GF-D8 (cell line): Measurements from ENCODE around the gene TOM1L2.

Experiments
- DNase-seq: peaks from one replicate; lab custom pipeline; 2025; lab: John Stamatoyannopoulos, UW

The TOM1L2 gene

DNA sequence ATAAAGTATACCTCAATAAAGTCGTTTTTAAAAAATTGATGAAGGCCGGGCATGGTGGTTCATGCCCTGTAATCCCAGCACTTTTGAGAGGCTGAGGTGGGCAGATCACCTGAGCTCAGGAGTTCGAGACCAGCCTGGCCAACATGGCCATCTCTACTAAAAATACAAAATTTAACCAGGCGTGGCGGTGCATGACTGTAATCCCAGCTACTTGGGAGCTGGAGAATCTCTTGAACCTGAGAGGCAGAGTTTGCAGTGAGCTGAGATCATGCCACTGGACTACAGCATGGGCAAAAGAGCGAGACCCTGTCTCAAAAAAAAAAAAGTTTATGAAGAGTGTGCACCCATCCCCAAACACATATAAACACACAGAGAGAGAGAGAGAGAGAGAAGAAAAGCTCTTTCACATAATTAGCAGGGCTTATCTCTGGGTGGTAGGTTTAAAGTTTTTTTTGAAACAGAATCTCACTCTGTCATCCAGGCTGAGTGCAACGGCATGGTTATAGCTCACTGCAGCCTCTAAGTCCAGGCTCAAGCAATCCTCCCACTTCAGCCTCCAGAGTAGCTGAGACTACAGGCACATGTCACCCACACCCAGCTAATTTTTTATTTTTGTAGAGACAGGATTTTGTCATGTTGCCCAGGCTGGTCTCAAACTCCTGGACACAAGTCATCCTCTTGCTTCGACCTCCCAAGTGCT lies 138.4 kb downstream of the TOM1L2 start:
- no peak for DNase-seq

DNA sequence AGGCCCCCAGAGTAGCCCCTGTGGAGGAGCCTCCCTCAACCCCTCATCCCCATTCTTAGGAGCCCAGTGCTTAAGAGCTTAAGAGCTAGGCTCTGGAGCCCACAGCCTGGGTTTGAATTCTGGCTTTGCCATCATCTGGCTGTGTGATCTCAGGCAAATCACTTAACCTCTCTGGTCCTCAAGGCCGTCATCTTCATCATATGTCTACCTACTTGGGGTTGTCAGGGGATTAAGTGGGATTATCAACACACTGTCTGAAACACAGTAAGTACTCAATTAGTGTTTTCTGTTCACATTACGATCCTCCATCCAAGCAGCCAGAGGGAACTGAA lies 140.2 kb downstream of the TOM1L2 start:
- no peak for DNase-seq

DNA sequence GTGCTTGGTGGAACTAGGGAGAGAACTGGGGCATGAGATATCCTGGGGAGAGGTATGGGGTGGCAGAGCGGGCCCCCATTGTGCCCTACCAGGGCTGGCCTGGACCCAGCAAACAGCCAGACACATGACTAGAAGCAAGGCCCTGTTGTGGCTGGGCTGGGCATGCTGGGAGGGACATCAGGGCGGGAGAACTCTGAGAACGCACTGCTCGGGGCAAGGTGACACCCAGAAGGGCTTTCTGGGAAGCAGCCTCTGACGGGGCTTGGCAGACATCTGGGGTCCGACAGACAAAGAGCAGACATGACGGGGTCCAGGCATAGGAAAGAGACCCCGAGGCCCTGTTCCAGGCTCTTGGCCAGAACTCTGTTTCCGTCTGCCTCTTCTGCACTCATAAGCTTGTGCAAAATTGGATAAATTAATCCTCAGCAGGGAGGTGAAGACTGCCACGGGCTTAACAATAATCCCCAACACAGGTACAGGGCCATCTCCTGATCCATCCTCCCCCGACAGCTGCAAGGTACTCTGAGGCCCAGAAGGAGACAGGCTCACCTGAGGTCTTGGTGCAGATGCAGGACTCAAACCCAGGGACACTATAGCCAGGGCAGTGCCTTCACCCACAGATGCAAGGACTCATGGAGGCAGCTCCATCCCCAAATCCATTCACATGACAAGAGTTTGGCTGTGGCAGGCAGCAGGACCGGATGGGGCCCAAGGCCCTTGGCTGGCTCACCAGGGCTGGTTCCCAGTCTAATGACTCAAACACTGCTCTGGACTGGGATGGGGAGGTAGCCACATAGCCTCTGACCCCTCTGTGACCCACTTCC lies 140.8 kb downstream of the TOM1L2 start:
- DNase-seq, result no peak

DNA sequence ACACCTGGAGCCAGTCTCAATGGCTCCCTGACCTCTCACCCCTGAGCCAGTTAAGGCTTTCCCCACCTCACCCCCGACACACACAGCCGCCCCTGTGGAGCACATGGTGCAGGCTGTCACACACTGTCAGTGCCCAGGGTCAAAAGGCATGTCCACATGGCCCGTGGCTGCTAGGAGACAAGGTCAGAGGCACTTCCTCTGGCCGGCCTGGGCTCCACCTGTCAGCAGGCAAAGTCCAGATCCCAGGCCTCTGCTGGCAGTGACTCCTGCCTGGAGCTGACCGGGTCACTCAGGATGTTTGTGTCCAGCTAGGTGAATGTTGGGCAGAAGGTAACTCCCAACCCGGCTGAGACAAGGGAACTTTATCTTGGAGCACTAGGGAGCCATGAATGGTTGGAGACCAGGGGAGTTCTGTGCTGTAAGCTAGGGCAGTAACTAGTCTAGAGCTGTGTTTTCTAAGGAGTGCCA lies 141.4 kb downstream of the TOM1L2 start:
- DNase-seq, result no peak

DNA sequence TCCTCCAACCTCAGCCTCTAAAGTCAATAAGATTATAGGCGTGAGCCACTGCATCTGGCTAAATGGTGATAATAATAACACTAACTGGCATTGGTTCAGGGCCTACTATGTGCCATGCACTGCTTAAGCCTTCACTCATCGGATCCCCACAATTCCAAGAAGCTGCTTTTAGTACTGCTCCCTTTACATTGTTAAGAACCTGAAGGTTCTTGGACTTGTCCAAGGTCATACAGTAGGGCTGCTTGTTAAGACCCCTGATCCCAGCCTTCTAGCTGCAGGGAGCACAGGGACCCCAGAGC lies 142.0 kb downstream of the TOM1L2 start:
- no peak for DNase-seq

DNA sequence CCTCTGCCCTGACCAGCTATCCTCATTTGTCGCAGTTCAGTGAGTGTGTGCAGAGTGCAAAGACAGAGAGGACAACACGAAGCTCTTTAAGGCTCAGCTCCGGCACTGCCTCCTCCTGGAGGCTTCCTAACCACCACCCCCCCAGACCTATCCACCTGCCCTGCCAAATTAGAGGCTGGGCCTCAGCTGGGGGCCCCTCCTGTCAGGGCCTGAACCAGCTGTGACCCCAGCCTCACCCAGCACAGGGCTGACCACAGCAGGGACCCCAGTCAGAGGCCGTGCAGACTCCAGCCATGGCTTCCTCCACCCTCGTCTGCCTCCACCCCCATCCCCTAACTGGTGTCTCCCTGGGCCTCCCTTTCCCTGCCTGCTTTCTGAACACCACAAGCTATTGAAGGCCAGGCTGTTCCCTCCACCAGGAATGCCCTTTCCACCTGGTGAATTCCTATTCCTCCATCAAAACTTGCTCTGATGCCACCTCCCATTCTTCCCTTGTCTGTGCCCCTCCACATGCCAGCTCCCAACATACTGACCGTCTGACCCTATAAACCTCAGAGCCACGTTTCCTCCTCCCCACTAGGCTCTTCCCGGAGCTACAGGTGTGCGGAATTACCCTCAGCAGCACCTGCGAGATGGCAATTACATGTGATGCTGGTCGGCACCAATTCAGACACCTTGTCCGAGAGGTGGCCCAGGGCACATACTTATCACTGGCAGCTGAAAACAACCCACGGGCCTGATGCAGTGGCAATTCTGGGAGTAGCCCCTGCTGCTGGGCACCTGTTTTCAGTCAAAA lies 144.2 kb downstream of the TOM1L2 start:
- DNase-seq, result no peak

DNA sequence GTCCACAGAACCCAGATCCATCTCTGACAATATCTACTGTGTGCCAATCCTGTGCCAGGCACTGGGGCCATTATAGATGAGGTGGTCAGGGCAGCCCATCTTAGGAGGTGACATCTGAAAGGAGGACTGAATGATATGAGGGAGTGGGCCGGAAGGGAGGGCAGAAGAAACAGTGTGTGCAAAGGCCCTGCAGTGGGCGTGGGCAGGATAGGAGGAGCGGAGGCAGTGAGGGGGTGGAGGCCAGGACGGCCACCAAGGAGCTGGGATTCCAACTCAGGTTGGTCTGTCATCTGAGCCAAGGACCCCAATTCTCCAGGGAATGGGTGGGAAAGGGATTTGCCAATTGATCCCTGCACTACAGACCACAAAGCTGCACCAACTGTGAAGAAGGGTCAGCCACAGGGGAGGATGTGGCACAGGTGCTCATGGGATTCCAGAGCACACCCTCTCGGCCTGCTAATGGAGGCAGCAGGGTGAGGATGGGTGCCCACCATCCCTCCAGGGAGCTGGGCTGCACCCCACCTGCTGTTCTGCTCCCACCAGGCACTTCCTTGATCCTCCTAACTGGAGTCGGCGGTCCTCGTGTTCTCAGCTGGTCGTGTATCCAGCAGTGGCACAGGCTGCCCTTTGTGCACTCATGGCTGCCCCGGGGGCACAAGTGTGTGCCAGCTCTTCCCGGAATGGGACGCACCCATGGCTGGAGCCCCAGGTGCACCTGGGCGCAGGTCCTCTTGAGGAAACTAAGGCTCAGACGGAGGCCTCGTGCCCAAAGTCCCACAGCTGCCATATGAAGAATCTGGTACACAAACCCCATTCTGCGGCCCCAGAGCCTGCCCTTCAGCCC lies 145.0 kb downstream of the TOM1L2 start:
- DNase-seq, result no peak

DNA sequence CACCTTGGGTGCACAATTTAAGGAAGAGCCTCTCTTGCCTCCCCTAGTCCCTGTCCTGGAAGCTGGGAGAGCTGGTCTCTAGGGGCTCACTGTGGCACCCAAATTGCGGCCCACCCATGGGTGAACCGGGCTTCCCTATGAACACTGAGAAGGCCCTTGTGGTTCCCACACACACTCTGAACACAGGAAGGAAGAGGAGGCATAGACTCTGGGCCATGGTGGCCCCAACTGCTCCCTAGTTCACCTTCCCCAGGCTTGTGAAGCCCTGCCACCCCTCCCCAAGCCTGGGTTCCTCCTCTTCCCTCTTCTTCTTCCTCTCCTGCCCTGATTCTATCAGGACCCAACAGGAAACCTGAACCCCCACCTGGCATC lies 145.9 kb downstream of the TOM1L2 start:
- DNase-seq, result peak; percentile 26

DNA sequence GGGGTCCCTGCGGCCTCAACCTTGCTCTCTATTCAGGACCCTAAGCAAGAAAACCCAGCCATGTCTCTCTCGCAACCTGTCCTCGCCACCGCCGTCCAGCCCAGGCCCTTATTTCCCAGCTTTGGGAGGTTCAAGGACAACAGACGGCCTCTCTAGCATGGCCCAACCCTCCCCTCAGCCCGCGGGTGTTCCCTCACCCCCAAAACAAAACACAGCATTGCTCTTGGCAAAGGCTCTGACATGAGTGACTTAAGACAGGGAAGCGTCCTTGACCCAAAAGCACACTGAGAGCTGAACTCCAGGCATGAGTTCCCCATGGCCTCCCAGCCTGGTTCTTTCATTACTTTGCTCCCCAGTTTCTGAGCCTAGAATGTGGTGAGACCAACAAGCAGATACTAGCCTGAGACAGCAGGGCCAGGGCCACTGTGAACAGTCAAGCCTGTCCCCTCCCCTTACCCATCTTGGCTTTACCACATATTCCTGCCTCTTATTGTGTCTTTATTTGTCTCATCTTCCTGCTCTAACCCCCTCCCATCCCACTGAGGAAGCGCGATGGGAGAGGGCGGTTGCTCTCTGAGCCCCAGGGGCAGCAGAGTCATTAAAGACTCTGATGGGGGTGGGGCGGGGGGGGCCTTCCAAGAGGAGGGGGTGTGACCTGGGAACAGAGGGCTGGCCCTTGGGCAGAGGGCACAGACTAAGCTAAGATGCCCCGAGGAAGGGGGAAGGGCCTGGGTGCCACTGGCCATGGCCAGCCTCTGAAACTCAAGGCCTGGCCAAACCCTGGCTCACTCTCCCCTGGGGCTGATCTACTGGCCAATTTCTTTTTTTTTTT lies 147.2 kb downstream of the TOM1L2 start:
- no peak for DNase-seq

DNA sequence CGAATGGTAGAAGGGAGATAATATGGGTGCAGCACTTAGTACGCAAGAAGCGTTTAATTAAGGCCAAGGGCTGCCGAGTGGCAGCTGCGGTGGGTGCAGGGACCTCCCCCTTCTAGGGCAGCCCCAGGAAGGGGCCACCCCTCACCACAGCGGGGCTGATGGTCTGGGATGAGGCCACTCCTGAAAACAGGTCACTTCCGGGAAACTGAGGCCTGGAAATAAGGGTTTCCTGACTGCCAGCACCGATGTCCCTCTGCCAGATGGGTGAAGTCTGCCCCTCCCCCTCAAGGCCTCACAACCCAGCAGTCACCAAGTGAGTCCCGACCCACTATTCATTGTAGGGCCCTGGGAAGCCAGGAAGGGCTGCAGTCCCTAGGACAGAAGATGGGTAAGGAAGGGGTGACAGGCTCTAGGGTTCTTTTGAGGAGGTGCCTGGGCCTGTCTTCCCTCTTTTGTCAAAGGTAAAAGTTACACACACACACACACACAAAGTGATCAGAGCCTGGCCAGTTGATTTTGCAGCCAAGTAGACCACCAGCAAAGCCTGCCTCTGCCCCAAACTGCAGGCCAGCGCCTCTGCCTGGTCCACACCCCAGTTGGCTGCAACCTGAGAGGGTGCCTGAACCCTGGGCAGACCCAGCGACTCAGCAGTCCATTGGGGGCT lies 147.9 kb downstream of the TOM1L2 start:
- DNase-seq, result no peak

DNA sequence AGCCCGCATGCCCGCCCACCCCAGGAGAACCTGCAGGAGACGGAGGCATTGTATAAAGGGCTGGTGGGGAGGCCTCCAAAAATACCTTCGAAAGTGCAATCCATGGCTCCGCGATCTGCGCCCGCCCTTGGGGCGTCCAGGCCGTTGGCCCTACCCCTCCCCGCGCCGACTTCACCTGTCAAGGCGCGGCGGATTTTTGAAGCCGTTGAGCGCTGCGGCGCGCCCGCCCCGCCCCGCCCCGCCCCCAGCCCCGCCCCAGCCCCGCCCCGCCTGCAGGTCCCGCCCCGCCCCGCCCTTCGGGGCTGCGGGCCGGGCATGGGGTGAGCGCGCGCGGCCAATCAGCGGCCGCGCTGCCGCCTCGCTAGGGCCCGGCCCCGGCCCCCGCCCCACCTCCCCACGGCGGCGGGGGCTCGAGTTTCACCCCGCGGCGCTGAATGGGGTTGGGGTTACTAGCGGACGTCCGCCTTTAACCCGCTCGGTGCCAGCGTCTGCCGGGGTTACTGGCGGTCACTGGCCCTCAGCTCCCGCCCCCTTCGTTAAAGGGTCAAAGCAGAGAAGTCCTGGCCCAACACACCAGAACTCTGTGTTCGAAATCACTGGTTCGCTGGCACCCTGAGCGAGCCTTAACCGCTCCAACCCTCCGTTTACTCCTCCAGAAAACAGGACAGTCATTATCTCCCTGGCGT lies 148.6 kb downstream of the TOM1L2 start:
- DNase-seq, result peak; percentile 36

DNA sequence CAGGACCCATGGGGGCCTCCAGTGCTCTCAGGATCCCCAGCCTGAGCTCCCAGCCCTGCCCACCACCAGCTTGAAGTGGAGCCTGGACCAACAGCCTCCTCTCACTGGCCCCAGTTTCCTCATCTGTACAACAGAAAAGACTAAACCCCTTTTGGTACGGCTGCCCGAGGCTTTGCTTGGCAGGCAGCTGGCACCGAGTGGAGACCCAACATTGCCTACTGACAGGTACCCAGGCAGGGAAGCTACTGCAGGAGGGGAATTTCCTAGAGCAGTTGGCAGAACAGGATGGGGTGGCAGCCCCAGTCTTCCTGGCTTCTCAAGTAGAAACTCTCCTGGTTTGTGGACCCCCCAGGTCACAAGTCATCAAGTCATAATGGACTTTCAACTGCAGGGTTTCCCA lies 149.6 kb downstream of the TOM1L2 start:
- no peak for DNase-seq

DNA sequence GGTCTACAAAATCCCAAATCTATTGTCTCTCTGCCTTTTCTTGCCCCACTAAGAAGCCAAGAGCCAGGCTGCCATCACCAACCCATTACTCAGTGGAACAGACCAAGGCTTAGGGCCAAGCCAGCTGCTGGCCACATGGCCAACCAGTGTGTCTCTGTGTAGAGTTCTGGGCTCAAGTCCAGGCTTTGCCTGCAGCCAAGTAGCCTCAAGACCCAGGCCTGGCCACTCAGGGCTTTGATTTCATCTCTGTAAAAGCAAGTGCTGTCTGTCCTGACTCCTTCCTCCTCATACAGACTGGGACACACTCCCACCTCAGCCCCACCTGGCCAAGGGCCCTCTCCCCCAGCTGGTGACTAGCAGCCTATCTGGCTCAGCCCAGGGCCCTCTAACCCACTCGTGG lies 150.0 kb downstream of the TOM1L2 start:
- no peak for DNase-seq

DNA sequence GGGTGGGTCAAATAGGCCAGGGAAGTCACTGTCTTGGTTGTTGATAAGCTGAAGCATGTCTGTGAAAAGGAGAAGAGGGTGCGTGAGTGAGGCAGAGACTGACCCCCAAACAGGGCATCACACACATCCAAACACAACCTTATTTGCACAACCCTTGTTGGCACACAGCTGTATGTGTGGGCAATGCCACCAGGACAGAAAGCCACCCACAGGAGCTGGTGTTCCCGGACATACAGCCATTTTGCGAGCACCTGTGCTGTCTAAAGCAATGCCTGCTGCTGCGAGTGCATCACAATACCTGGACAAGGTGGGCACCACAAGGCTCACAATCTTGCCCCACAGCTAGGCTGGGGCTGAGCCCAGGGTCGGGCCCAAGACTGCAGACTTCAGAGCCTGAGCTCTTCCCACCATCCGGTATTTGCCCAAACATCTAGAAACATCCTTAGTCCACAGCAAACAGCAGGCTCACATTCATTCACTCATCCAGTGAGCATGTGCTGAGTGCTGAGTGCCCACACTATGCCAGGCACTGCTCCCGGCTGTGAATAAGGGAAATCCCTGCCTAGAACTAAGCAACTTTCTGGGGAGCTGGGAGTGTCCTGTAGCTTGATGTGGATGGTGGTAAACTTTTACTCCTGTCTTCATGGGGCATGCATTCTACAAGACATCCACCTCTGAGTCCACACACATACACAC lies 151.6 kb downstream of the TOM1L2 start:
- DNase-seq, result no peak

DNA sequence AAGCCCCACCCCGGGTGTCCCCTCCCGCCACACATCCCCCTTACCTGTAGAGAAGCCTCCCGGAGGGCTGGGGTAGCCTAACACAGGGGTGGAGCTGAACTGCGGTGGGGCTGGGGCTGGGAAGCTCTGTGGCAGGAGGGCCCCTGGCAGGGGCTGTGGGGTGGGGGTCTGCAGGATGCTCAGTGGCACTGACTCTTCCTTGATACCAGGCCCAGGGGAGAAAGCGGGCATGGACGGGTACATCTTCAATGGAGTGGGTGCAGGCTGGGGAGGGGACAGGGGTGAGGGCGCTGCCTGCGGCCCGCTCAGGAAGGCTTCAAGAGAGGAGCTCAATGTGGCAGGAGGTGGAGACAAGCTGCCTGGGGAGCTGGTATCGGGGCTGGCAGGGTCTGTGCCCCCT lies 152.2 kb downstream of the TOM1L2 start:
- no peak for DNase-seq

DNA sequence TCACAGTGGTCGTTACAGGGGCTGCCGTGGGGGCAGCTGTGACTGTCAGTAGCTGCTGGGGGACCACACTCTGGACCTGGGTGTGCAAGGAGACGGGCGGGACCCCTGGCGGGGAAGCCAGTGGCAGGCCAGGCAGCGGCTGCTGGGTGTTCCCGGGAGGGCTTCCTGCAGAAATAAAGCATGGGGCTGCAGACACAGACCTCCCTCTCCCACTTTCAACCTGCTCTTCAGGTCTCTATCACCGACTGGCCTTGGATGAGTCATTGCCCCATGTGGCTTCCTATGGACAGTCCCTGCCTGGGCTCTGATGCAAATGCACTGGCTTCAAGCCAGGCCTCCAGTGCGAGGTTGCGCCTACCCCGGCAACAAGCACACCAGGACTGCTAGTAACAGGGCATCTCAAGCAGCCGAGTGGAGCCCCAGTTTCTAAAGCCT lies 152.6 kb downstream of the TOM1L2 start:
- no peak for DNase-seq

DNA sequence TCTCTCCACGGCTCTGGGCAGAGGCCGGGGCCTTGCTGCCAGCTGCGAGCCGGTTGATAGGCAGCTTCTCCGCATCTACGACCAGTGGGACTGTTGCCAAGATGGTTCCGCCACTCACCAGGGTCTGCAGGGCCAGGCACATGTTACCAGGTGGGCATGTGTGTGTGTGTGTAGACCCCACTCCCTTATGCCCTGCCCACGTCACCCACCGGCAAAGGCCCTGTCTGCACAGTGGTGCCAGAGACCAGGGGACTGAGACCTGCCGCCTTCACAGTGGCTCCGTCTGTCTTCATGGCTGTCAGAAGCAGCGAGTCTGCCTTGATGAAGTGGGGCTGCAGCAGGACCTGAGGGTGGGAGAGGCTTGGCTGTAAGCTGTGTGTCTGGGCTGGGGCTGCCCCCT lies 153.1 kb downstream of the TOM1L2 start:
- no peak for DNase-seq

DNA sequence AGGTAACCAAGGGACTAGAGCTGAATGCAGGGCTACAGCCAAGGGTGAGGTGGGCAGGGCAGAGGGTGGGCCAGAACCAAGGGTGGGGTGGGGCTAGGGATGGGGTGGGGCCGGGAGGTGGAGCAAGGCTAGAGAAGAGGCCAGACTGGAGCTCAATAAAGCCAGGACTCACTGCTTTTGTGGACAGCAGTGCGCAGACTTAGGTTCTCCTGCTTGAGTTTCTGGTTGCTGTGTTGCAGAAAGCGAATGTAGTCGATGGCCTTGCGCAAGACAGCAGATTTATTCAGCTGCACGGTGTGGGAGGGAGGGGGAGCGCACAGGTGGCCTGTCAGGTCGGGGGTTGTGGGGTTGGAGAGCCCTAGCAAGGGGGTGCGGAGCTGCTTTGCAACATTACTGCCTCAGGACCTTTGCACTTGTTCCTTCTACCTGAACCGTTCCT lies 154.1 kb downstream of the TOM1L2 start:
- no peak for DNase-seq

DNA sequence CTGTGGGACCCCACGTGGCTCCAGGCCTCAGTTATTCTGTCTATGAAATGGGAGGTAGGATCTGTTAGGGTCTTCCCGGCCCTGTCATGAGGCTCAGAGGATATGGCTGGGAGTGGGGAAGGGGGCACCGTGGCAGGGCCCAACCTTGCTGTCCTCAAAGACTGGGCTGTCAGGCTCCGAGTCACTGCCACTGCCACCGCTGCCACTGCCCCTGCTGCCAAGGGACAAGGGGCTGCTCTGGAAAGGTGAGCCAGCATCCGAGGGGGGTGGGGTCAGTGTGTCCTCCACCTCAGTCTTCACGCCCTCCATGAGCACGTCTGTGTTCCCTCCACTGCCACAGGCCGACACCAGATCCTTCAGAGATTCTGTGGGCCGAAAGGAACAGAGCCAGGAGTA lies 154.7 kb downstream of the TOM1L2 start:
- DNase-seq, result no peak
